HepG2 (cell line): Measurements from ENCODE around the gene TNFRSF25. TPM values are rescaled to one million over a fixed set of nuclear protein-coding genes. Genes with fewer than 3 reads are reported as not detected.

Experiments used
- ATF7-NPFF ChIP-seq: sonication (generic); formaldehyde crosslinking; IDR thresholded peaks from 2 replicates; pipeline ENCODE4 v1.8.1; 2023; ENCODE audit warnings: mild to moderate bottlenecking, low read depth, missing genetic modification reagents, moderate library complexity
- BORCS8-MEF2B ChIP-seq: sonication (generic); formaldehyde crosslinking; IDR thresholded peaks from 2 replicates; pipeline ENCODE4 v1.8.0; 2022; ENCODE audit warnings: mild to moderate bottlenecking, missing genetic modification reagents
- BRCA1 ChIP-seq: sonication (generic); formaldehyde crosslinking; IDR thresholded peaks from 2 replicates; pipeline ENCODE4 v1.4.0; 2020; ENCODE audit warnings: missing genetic modification reagents
- ELF4 ChIP-seq: sonication (generic); formaldehyde crosslinking; IDR thresholded peaks from 2 replicates; pipeline ENCODE4 v1.5.0; 2020; ENCODE audit warnings: missing genetic modification reagents, mild to moderate bottlenecking, moderate library complexity, borderline replicate concordance
- HNF1A ChIP-seq, 2 experiments: sonication (generic) in 1 of 2; formaldehyde crosslinking in 1 of 2; IDR thresholded peaks; 2 replicates each; pipeline versions ENCODE4 v1.4.0 to v1.6.1; 2016 to 2020; ENCODE audit warnings: borderline replicate concordance in 1 of 2, low read depth in 1 of 2, mild to moderate bottlenecking in 1 of 2, missing genetic modification reagents in 1 of 2
- HNRNPK ChIP-seq: fragments of 200-400 bp; formaldehyde crosslinking; IDR thresholded peaks from 2 replicates; pipeline ENCODE4 v1.6.1; 2018; ENCODE audit warnings: low read length, low read depth, moderate library complexity, mild to moderate bottlenecking; ENCODE audit not compliant: poor library complexity, severe bottlenecking
- HNRNPUL1 ChIP-seq: fragments of 200-400 bp; formaldehyde crosslinking; IDR thresholded peaks from 2 replicates; pipeline ENCODE4 v1.6.1; 2017; ENCODE audit warnings: low read depth, mild to moderate bottlenecking, low read length, moderate library complexity
- KLF16 ChIP-seq, 2 experiments: sonication (generic) in 1 of 2; formaldehyde crosslinking in 1 of 2; IDR thresholded peaks; 2 replicates each; pipeline versions ENCODE4 v1.6.1 to v1.8.0; 2016 to 2023; ENCODE audit warnings: missing genetic modification reagents in 2 of 2, missing compliant biosample characterization in 1 of 2
- PITX1 ChIP-seq: sonication (generic); formaldehyde crosslinking; IDR thresholded peaks from 2 replicates; pipeline ENCODE4 v1.5.1; 2020; ENCODE audit warnings: mild to moderate bottlenecking, missing genetic modification reagents
- POLR2AphosphoS5 ChIP-seq: IDR thresholded peaks from 2 replicates; pipeline ENCODE4 v1.6.1; 2012; ENCODE audit warnings: low read depth, low read length
- RARA ChIP-seq: IDR thresholded peaks from 2 replicates; pipeline ENCODE4 v1.6.1; 2016; ENCODE audit warnings: missing genetic modification reagents, missing compliant biosample characterization
- RXRA ChIP-seq: sonication (generic); formaldehyde crosslinking; IDR thresholded peaks from 2 replicates; pipeline ENCODE4 v1.5.1; 2020; ENCODE audit warnings: missing genetic modification reagents
- SIN3A ChIP-seq: IDR thresholded peaks from 2 replicates; pipeline ENCODE4 v1.6.1; 2011; ENCODE audit warnings: low read depth, mild to moderate bottlenecking, control low read depth, low read length, borderline replicate concordance
- TBX2 ChIP-seq: sonication (generic); formaldehyde crosslinking; IDR thresholded peaks from 2 replicates; pipeline ENCODE4 v1.5.0; 2020; ENCODE audit warnings: missing genetic modification reagents, mild to moderate bottlenecking, borderline replicate concordance
- UBTF ChIP-seq: sonication (generic); formaldehyde crosslinking; IDR thresholded peaks from 2 replicates; pipeline ENCODE4 v1.4.0; 2020; ENCODE audit warnings: mild to moderate bottlenecking, missing genetic modification reagents
- ZBTB20 ChIP-seq: sonication (generic); formaldehyde crosslinking; IDR thresholded peaks from 2 replicates; pipeline ENCODE4 v1.8.1; 2023; ENCODE audit warnings: missing genetic modification reagents, low read depth, mild to moderate bottlenecking, borderline replicate concordance
- ZFP1 ChIP-seq: IDR thresholded peaks from 2 replicates; pipeline ENCODE4 v1.6.1; 2016
- ZMYM4 ChIP-seq: sonication (generic); formaldehyde crosslinking; IDR thresholded peaks from 2 replicates; pipeline ENCODE4 v1.8.1; 2023; ENCODE audit warnings: mild to moderate bottlenecking, missing genetic modification reagents
- ZNF138 ChIP-seq: sonication (generic); formaldehyde crosslinking; IDR thresholded peaks from 2 replicates; pipeline ENCODE4 v1.5.0; 2020; ENCODE audit warnings: mild to moderate bottlenecking, low read depth, missing genetic modification reagents
- ZNF24 ChIP-seq: fragments of 450-650 bp; IDR thresholded peaks from 2 replicates; pipeline ENCODE4 v1.6.1; 2017; ENCODE audit warnings: antibody characterized with exemption, mild to moderate bottlenecking
- ZNF740 ChIP-seq: sonication (generic); formaldehyde crosslinking; IDR thresholded peaks from 2 replicates; pipeline ENCODE4 v1.4.0; 2020; ENCODE audit warnings: missing genetic modification reagents
- polyA plus RNA-seq, 8 experiments: library from polyadenylated mRNA; depleted of rRNA in 3 of 8; stranded (reverse) in 7 of 8; unstranded in 1 of 8; fragments of >200 nt; fragmentation: Illumina TruSeq in 4 of 8; extraction: Trizol in 4 of 8; gene quantifications; 2 replicates each; pipeline versions ENCODE4 v1.2.1 to v1.2.3, GENCODE V29; 2011 to 2016; ENCODE audit warnings: low read depth in 4 of 8, missing spikeins in 1 of 8, mixed read lengths in 1 of 8; ENCODE audit not compliant: insufficient read depth in 1 of 8
- total RNA-seq, 5 experiments: library from RNA; depleted of rRNA; stranded (reverse); fragments of >200 nt; fragmentation: Illumina TruSeq; extraction: Trizol; gene quantifications; 2 replicates each; pipeline ENCODE4 v1.2.3, GENCODE V29; 2016; ENCODE audit warnings: low read depth in 1 of 5

TNFRSF25 gene
- total and polyA plus RNA-seq, 2 of the 13 experiments (the other 11 are each of a cell fraction or from before 2014, with no cell fraction given) = 1.4 to 1.5 TPM

- TF ChIP-seq ZNF138 (CRISPR knock-in tag) = 0 out of 2 replicates have a peak, but pooled peaks have one; percentile 35
- peak; percentile 45; the same call in 1 of the 2 replicates for TF ChIP-seq ZMYM4 (CRISPR knock-in tag)
- 0 out of 2 replicates have a peak, but pooled peaks have one; percentile 2 for TF ChIP-seq ELF4 (CRISPR knock-in tag)
- TF ChIP-seq BORCS8-MEF2B (CRISPR knock-in tag) = no peak
- TF ChIP-seq POLR2AphosphoS5 = peak; percentile 63
- TF ChIP-seq SIN3A = no peak
- TF ChIP-seq BRCA1 (CRISPR knock-in tag) = peak; percentile 65; the same call in 1 of the 2 replicates
- TF ChIP-seq HNF1A (IDR thresholded peaks at IDR 0.05; ENCODE audit: low read depth) = no peak
- peak; percentile 45; the same call in 1 of the 2 replicates for TF ChIP-seq HNF1A (CRISPR knock-in tag; IDR thresholded peaks at IDR 0.05; ENCODE audit: borderline replicate concordance)
- peak; percentile 24; the same call in 1 of the 2 replicates for TF ChIP-seq ZFP1
- no peak for TF ChIP-seq HNRNPK
- TF ChIP-seq KLF16 (CRISPR knock-in tag; IDR thresholded peaks at IDR 0.05) = peak in 1 of 2 experiments; percentile 85; a peak in 2 of 4 replicates
- peak; percentile 71 for TF ChIP-seq UBTF (CRISPR knock-in tag)
- TF ChIP-seq HNRNPUL1 = peak; percentile 65; the same call in 1 of the 2 replicates
- TF ChIP-seq ZNF740 = peak; percentile 82
- TF ChIP-seq TBX2 (CRISPR knock-in tag) = peak; percentile 70
- peak; percentile 50; the same call in 1 of the 2 replicates for TF ChIP-seq RARA (CRISPR knock-in tag)
- TF ChIP-seq PITX1 (CRISPR knock-in tag) = peak; percentile 42; the same call in 1 of the 2 replicates
- peak; percentile 28; the same call in 1 of the 2 replicates for TF ChIP-seq ATF7-NPFF (CRISPR knock-in tag)
- TF ChIP-seq RXRA (CRISPR knock-in tag) = peak; percentile 45; the same call in 1 of the 2 replicates
- peak; percentile 44; the same call in 1 of the 2 replicates for TF ChIP-seq ZBTB20 (CRISPR knock-in tag)
- no peak for TF ChIP-seq ZNF24
Observed at GRCh38 chr1:6447818-6448748, 17.9 kb downstream of the TNFRSF25 start (continued).
